Esophagus (tissue), 2 donors: ENCODE data around the gene CARNS1. TPM values are rescaled to one million over a fixed set of nuclear protein-coding genes. Genes with fewer than 3 reads are reported as not detected.
A peak's percentile ranks its signal among the peaks of the same experiment; 100 is the strongest.

Experiments
- H3K27ac ChIP-seq, 2 donors: one replicate each; pipeline ENCODE4 v1.5.1; 2013; ENCODE audit warnings: low read depth in 2 of 2, mild to moderate bottlenecking in 2 of 2, inconsistent platforms in 1 of 2, low read length in 1 of 2, moderate library complexity in 1 of 2
- H3K27me3 ChIP-seq, 2 donors: one replicate each; pipeline ENCODE4 v1.6.1; 2013; ENCODE audit warnings: low read length in 2 of 2, control low read depth in 1 of 2, mild to moderate bottlenecking in 1 of 2; ENCODE audit not compliant: insufficient read depth in 2 of 2, control insufficient read depth in 1 of 2
- H3K36me3 ChIP-seq, 2 donors: one replicate each; pipeline ENCODE4 v1.6.1; 2013; ENCODE audit warnings: low read length in 1 of 2; ENCODE audit not compliant: control insufficient read depth in 2 of 2, insufficient read depth in 2 of 2
- H3K4me1 ChIP-seq, 2 donors: one replicate each; pipeline ENCODE4 v1.6.1; 2013; ENCODE audit warnings: low read length in 1 of 2; ENCODE audit not compliant: control insufficient read depth in 2 of 2, insufficient read depth in 2 of 2
- H3K4me3 ChIP-seq, 2 donors: one replicate each; pipeline ENCODE4 v1.5.1; 2013; ENCODE audit warnings: low read length in 2 of 2, mild to moderate bottlenecking in 2 of 2, low read depth in 1 of 2, moderate library complexity in 1 of 2
- H3K9me3 ChIP-seq, 2 donors: one replicate each; pipeline ENCODE4 v1.6.1; 2013; ENCODE audit warnings: mild to moderate bottlenecking in 2 of 2, low read depth in 1 of 2, low read length in 1 of 2, moderate library complexity in 1 of 2; ENCODE audit not compliant: control insufficient read depth in 2 of 2, insufficient read depth in 1 of 2
- WGBS, 2 donors: extraction: QIAGEN DNeasy Blood & Tissue Kit; methylation state at CpG; one replicate each; pipeline ENCODE4 v1.1.7; 2013; 5-methylcytosine and 5-hydroxymethylcytosine counted together
- polyA plus RNA-seq, 2 donors: library from polyadenylated mRNA; stranded (reverse); fragments of 200-250 nt; gene quantifications; one replicate each; pipeline ENCODE4 v1.2.3, GENCODE V29; 2013
- donor health status: healthy with polysubstance abuse.
- donor health status: Bipolar disorder and iron deficiency.

CARNS1 gene
- polyA plus RNA-seq, 2 donors = 0.21 to 0.29 TPM

DNA sequence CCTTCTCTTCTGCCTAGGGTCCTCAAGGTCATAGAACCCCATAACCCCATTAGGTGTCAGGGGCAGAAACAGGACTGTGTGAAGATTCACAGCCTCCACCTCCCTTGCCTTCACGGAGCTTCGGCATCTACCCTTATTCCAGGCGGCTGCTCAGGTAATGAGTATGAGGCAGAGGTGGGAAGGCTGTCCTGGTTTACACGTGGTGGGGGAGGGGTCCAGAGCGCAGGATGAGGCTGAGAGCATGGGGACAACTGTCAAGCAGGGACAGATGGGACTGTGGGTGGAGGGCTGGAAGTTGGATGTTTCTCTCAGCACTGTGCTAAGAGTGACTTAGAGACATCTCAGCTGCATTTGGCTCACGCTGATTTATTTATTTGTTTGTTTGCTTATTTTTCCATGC lies 28.0 kb upstream of the CARNS1 start:
- 64 to 71% methylated on average over 6 of the region's 6 CpGs for WGBS, 2 donors
- no peaks in the 10 kb centered on the region for H3K36me3 ChIP-seq
- H3K4me3 ChIP-seq = no peak overlapping the region
- H3K4me1 ChIP-seq = peaks cover 2 to 7% of the 10 kb centered on the region in 2 donors
- H3K27me3 ChIP-seq = no peaks in the 10 kb centered on the region
- no peaks in the 10 kb centered on the region for H3K9me3 ChIP-seq
- no peak overlapping the region for H3K27ac ChIP-seq

GRCh38 chr11:67389477-67389876 lies 26.0 kb upstream of the CARNS1 start:
- 65 to 74% methylated on average over 6 of the region's 6 CpGs for WGBS, 2 donors
- Histone ChIP-seq H3K27ac (no peak overlapping the region), H3K27me3 (no peaks in the 10 kb centered on the region), H3K4me1 (peaks cover 2 to 12% of the 10 kb centered on the region in 2 donors), H3K36me3 (peaks cover 0 to 8% of the 10 kb centered on the region in 2 donors), H3K4me3 (no peak overlapping the region), H3K9me3 (no peaks in the 10 kb centered on the region)

DNA sequence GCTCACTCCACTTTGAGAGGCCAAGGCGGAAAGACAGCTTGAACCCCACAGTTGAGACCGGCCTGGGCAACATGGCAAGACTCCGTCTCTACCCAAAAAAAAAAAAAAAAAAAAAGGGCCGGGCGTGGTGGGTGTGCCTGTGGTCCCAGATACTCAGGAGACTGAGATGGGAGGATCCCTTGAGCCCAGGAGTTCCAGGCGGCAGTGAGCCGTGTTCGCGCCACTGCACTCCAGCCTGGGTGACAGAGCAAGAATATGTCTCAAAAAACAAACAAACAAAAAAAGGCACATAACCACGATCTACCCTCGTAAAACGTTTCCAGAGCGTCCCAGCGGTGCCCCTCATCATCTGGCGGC lies 24.6 kb upstream of the CARNS1 start:
- H3K4me1 ChIP-seq = peaks cover 0 to 12% of the 10 kb centered on the region in 2 donors
- WGBS, 2 donors = 10% methylated on average over 15 of the region's 15 CpGs
- H3K27me3 ChIP-seq = no peaks in the 10 kb centered on the region
- peak overlapping the region; percentile 66 to 78 for H3K4me3 ChIP-seq
- peak overlapping the region; percentile 83 to 86 for H3K27ac ChIP-seq
- peaks cover 0 to 15% of the 10 kb centered on the region in 2 donors for H3K36me3 ChIP-seq
- H3K9me3 ChIP-seq = no peaks in the 10 kb centered on the region

- Histone ChIP-seq H3K4me1 (peaks cover 0 to 12% of the 10 kb centered on the region in 2 donors), H3K36me3 (peaks cover 0 to 15% of the 10 kb centered on the region in 2 donors), H3K27ac (peak within 1 kb of the TSS; percentile 83 to 86), H3K27me3 (no peaks in the 10 kb centered on the region), H3K4me3 (peak within 1 kb of the TSS; percentile 66 to 78), H3K9me3 (no peaks in the 10 kb centered on the region)
- WGBS, 2 donors = 1% methylated on average over 64 to 75 of the region's 75 CpGs
Observed at GRCh38 chr11:67391304-67392182, 23.9 kb upstream of the CARNS1 start, which contains the start of gene RAD9A. RAD9A (plus strand) TSS chr11:67391986; CDS start chr11:67392045, 59 bp downstream.

DNA sequence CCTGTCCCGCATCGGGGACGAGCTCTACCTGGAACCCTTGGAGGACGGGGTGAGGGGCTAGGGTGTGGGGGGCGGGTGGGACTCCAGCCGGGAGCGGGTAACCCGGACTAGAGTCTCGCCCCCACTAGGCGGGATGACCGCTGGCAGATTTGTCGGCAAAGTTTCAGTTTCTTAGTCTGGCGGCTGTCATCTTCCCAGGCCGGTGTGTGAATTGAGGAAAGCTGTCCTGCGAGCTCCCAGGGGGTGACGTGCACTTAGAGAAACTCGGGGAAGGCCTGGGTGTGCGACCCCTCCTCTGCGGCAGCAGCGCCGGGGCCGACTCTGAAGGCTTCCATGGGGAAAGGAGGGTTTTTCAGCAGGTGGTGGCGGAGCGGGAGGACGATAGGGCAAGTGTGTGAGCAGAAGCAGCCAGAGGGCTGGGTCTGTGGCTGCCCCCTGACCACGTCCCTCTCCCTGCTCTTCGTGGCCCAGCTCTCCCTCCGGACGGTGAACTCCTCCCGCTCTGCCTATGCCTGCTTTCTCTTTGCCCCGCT lies 23.2 kb upstream of the CARNS1 start:
- Histone ChIP-seq H3K36me3 (peaks cover 2 to 18% of the 10 kb centered on the region in 2 donors), H3K27me3 (no peaks in the 10 kb centered on the region), H3K9me3 (no peaks in the 10 kb centered on the region), H3K27ac (peak overlapping the region; percentile 62 to 81), H3K4me3 (peak overlapping the region; percentile 66 to 78), H3K4me1 (peaks cover 0 to 12% of the 10 kb centered on the region in 2 donors)
- 7% methylated on average over 31 of the region's 31 CpGs for WGBS, 2 donors

DNA sequence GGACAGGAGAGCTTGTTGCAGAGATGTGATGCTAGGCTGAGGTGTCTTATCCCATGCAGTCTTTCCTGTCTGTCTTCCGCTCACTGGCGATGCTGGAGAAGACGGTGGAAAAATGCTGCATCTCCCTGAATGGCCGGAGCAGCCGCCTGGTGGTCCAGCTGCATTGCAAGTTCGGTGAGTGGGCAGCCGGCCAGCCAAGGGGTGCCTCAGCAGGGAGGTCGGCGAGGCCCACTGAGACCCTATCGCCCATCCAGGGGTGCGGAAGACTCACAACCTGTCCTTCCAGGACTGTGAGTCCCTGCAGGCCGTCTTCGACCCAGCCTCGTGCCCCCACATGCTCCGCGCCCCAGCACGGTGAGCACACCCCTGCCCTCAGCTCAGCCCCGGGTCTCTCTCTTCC lies 22.0 kb upstream of the CARNS1 start:
- no peaks in the 10 kb centered on the region for H3K9me3 ChIP-seq
- H3K36me3 ChIP-seq = peaks cover 12 to 30% of the 10 kb centered on the region in 2 donors
- no peak overlapping the region for H3K27ac ChIP-seq
- H3K27me3 ChIP-seq = no peaks in the 10 kb centered on the region
- H3K4me3 ChIP-seq = no peak overlapping the region
- 90 to 93% methylated on average over 17 to 18 of the region's 18 CpGs for WGBS, 2 donors
- H3K4me1 ChIP-seq = peaks cover 0 to 12% of the 10 kb centered on the region in 2 donors

GRCh38 chr11:67393990-67394389 lies 21.5 kb upstream of the CARNS1 start:
- Histone ChIP-seq H3K4me1 (peaks cover 0 to 12% of the 10 kb centered on the region in 2 donors), H3K4me3 (no peak overlapping the region), H3K27ac (no peak overlapping the region), H3K36me3 (peaks cover 12 to 35% of the 10 kb centered on the region in 2 donors), H3K27me3 (no peaks in the 10 kb centered on the region), H3K9me3 (no peaks in the 10 kb centered on the region)
- WGBS, 2 donors = 80 to 87% methylated on average over 5 of the region's 5 CpGs

- Histone ChIP-seq H3K27ac (no peak overlapping the region), H3K9me3 (no peaks in the 10 kb centered on the region), H3K36me3 (peaks cover 15 to 44% of the 10 kb centered on the region in 2 donors), H3K27me3 (no peaks in the 10 kb centered on the region), H3K4me3 (no peak overlapping the region), H3K4me1 (peaks cover 0 to 23% of the 10 kb centered on the region in 2 donors)
- 76 to 81% methylated on average over 19 of the region's 19 CpGs for WGBS, 2 donors
Observed at GRCh38 chr11:67395555-67396258, 19.8 kb upstream of the CARNS1 start.

- Histone ChIP-seq H3K27ac (no peak overlapping the region), H3K9me3 (no peaks in the 10 kb centered on the region), H3K27me3 (no peaks in the 10 kb centered on the region), H3K36me3 (peaks cover 15 to 44% of the 10 kb centered on the region in 2 donors), H3K4me3 (no peak overlapping the region), H3K4me1 (peaks cover 0 to 24% of the 10 kb centered on the region in 2 donors)
- WGBS, 2 donors = 91 to 99% methylated on average over 6 to 7 of the region's 7 CpGs
Observed at GRCh38 chr11:67396259-67396581, 19.3 kb upstream of the CARNS1 start.
